Neuron (in vitro differentiated cells): ENCODE measurements around the gene OTOGL.
"Not testable (repeated sequence)": the region's sequence is repeated elsewhere in the genome, so short reads cannot be mapped to it uniquely, and the experiment has no call there.

Source experiments
- H2AFZ ChIP-seq: one replicate; pipeline ENCODE4 v1.6.1; 2013; ENCODE audit warnings: low read depth, mild to moderate bottlenecking, inconsistent platforms, low read length, moderate library complexity
- H3K27me3 ChIP-seq: one replicate; pipeline ENCODE4 v1.6.1; 2013; ENCODE audit warnings: low read length; ENCODE audit not compliant: insufficient read depth
- H3K36me3 ChIP-seq: one replicate; pipeline ENCODE4 v1.6.1; 2013; ENCODE audit warnings: low read length; ENCODE audit not compliant: insufficient read depth
- H3K4me1 ChIP-seq: one replicate; pipeline ENCODE4 v1.6.1; 2013; ENCODE audit warnings: low read length; ENCODE audit not compliant: insufficient read depth
- H3K4me3 ChIP-seq: 2 replicates; pipeline ENCODE4 v1.5.1; 2013; ENCODE audit warnings: mild to moderate bottlenecking, low read length, moderate library complexity
- H3K9me3 ChIP-seq: one replicate; pipeline ENCODE4 v1.6.1; 2013; ENCODE audit warnings: low read length

OTOGL gene

DNA sequence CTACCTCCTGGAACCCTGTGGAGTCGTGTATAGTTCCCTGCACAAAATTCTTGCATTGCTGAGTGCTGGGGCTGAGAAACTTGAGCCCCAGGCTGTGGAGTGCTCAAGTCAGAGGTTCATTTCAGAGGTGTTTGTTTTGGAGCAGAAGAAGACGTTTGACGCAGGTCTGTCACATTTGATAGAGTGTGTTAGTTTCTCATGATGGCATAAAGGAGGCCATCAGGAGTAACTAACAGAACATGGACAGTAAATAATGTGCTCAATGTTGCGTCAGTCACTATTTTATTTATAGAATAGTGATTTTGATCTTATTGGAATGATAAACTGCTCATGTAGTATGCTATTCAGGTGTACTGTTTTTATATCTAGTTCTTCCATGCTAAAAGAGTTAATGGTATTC lies 44.2 kb downstream of the OTOGL start:
- Histone ChIP-seq H3K36me3 (no peaks in the 10 kb centered on the region), H2AFZ (no peak overlapping the region), H3K9me3 (no peaks in the 10 kb centered on the region), H3K4me3 (no peak overlapping the region), H3K27me3 (no peaks in the 10 kb centered on the region), H3K4me1 (no peaks in the 10 kb centered on the region)

DNA sequence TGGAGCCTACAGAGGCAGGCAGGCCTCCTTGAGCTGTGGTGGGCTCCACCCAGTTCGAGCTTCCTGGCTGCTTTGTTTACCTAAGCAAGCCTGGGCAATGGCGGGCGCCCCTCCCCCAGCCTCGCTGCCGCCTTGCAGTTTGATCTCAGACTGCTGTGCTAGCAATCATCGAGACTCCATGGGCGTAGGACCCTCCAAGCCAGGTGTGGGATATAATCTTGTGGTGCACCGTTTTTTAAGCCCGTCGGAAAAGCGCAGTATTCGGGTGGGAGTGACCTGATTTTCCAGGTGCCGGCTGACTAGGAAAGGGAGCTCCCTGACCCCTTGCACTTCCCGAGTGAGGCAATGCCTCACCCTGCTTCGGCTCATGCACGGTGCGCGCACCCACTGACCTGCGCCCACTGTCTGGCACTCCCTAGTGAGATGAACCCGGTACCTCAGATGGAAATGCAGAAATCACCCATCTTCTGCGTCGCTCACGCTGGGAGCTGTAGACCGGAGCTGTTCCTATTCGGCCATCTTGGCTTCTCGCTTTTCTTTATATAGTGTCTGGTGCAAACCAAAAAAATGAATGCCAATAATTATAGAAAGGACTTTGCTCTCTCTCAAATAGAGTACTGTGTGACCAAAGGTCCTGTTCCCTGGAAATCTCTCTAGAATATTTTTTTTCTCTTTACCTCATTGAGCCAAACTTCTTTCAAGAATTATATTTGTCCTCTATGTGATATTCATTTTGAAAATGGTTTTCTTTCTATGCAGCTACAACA lies 50.4 kb downstream of the OTOGL start:
- not testable (repeated sequence) for H3K4me1 ChIP-seq, H3K36me3 ChIP-seq, H3K9me3 ChIP-seq, H3K4me3 ChIP-seq, H3K27me3 ChIP-seq, H2AFZ ChIP-seq

DNA sequence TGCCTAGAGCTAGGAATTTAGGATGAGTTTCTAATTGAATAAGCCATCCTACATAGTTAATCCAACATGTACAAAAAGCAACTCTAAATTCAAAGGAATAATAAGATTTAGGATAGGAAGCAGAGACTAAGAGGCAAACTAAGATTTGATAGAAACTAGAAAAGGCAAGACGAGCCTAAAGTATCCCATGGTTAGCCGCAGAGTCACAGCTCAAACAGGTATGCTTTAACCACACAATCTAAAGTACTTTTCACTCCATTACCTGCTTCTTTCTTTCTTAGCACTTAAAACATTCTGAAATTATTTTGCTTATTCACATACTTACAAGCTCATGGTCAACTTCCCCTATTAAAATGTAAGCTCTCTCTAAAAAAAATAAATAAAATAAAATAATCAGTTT lies 51.8 kb downstream of the OTOGL start:
- H3K4me3 ChIP-seq, result no peak overlapping the region
- H2AFZ ChIP-seq, result no peak overlapping the region
- H3K4me1 ChIP-seq, result peaks cover 2% of the 10 kb centered on the region
- H3K9me3 ChIP-seq, result no peaks in the 10 kb centered on the region
- H3K36me3 ChIP-seq, result no peaks in the 10 kb centered on the region
- no peaks in the 10 kb centered on the region for H3K27me3 ChIP-seq

GRCh38 chr12:80154261-80154660 lies 54.9 kb downstream of the OTOGL start:
- no peak overlapping the region for H2AFZ ChIP-seq
- no peaks in the 10 kb centered on the region for H3K27me3 ChIP-seq

GRCh38 chr12:80156306-80156705 lies 57.0 kb downstream of the OTOGL start:
- Histone ChIP-seq H3K9me3 (no peaks in the 10 kb centered on the region), H3K27me3 (no peaks in the 10 kb centered on the region), H3K4me3 (no peak overlapping the region), H2AFZ (no peak overlapping the region), H3K36me3 (no peaks in the 10 kb centered on the region), H3K4me1 (no peaks in the 10 kb centered on the region)

More at GRCh38 chr12:80154261-80154660, 54.9 kb downstream of the OTOGL start:
- Histone ChIP-seq H3K4me1 (peaks cover 2% of the 10 kb centered on the region), H3K9me3 (no peaks in the 10 kb centered on the region), H3K36me3 (no peaks in the 10 kb centered on the region), H3K4me3 (no peak overlapping the region)

- Histone ChIP-seq H3K36me3 (no peaks in the 10 kb centered on the region), H3K4me1 (no peaks in the 10 kb centered on the region), H2AFZ (no peak overlapping the region), H3K9me3 (no peaks in the 10 kb centered on the region), H3K27me3 (no peaks in the 10 kb centered on the region), H3K4me3 (no peak overlapping the region)
Measured at GRCh38 chr12:80157645-80158044, 58.3 kb downstream of the OTOGL start.

GRCh38 chr12:80161612-80162011 lies 62.3 kb downstream of the OTOGL start:
- Histone ChIP-seq H3K9me3 (no peaks in the 10 kb centered on the region), H3K27me3 (no peaks in the 10 kb centered on the region), H2AFZ (no peak overlapping the region), H3K4me3 (no peak overlapping the region), H3K4me1 (no peaks in the 10 kb centered on the region), H3K36me3 (no peaks in the 10 kb centered on the region)

DNA sequence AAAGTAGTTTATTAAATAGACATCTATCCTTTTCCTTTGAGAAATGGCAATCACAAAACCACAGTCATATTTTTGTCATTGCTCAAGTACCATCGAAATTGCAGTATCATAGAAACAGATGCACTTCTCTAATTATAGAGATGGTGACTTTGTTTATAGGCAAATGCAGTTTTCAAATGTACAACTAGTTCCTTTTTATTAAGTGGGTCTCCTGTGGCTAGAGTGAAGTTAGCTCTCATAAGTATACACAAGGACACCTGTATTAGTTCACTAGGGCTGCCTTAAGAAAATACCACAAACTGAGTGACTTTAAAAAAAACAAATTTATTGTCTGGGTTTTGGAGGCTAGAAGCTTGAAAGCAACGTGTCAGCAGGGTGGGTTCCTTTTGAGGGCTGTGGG lies 62.8 kb downstream of the OTOGL start:
- Histone ChIP-seq H2AFZ (no peak overlapping the region), H3K36me3 (no peaks in the 10 kb centered on the region), H3K4me1 (no peaks in the 10 kb centered on the region), H3K27me3 (no peaks in the 10 kb centered on the region), H3K4me3 (no peak overlapping the region), H3K9me3 (no peaks in the 10 kb centered on the region)

DNA sequence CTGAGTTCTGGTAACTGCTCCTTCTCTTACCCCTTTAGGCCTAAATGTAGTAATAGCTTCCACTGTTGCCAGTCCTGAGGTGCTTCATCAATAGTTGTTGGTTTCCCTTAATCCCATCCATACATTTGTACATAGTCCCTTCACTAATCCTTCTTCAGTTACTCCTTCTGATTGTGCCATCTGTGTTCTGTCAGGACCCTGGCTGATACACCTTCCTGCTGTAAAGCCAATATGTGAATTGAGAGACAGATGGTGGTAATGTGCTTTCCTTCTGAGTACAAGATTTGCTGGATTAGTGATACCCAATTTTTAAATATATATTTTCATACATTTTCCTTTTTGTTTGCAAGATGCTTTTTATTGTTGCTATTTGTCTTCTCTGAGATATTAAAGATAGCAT lies 66.4 kb downstream of the OTOGL start:
- H3K4me1 ChIP-seq, result no peaks in the 10 kb centered on the region
- no peaks in the 10 kb centered on the region for H3K9me3 ChIP-seq
- H3K4me3 ChIP-seq, result no peak overlapping the region
- H2AFZ ChIP-seq, result no peak overlapping the region
- no peaks in the 10 kb centered on the region for H3K27me3 ChIP-seq
- no peaks in the 10 kb centered on the region for H3K36me3 ChIP-seq

DNA sequence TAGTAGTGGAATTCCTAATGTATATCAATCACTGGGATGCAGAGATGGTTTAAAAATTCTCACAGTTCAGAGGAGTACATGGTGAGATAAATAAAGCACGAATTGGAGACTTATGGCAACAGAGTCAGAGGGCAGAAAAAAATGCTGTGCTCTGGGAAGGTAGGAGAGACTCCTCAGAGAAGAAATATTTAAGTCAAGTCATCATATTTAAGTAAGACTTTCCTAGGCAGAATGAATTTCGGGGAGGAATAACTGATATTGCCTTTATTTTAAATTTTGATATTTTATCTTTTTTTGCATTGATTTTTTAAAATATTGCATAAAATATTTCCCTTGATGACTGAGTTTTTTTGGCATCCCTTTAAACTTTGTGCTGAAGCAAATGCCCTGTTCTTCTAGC lies 67.4 kb downstream of the OTOGL start:
- peaks cover 2% of the 10 kb centered on the region for H3K9me3 ChIP-seq
- H3K36me3 ChIP-seq, result no peaks in the 10 kb centered on the region
- H3K27me3 ChIP-seq, result no peaks in the 10 kb centered on the region
- no peak overlapping the region for H2AFZ ChIP-seq
- no peak overlapping the region for H3K4me3 ChIP-seq
- H3K4me1 ChIP-seq, result no peaks in the 10 kb centered on the region

DNA sequence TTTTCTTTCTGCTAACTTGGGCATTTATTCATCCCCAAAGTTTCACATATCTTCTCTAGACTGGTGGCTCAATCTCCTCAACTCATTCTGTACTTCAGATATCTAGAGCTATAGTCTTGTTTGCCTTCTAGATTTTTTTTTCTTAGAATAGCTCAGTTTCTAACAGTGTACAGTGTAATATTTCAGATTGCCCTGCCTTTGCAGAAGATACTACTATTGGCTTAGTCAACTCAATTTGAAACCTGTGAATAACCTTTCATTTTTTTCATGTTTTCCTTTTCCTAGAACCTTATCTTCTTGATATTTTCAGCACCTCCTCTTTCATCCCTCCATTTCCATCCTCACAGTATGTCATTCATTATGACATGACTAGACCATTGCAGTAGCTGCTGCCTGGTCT lies 69.6 kb downstream of the OTOGL start:
- Histone ChIP-seq H3K4me3 (no peak overlapping the region), H3K27me3 (no peaks in the 10 kb centered on the region), H3K36me3 (no peaks in the 10 kb centered on the region), H3K9me3 (peaks cover 2% of the 10 kb centered on the region), H3K4me1 (peaks cover 4% of the 10 kb centered on the region), H2AFZ (no peak overlapping the region)

DNA sequence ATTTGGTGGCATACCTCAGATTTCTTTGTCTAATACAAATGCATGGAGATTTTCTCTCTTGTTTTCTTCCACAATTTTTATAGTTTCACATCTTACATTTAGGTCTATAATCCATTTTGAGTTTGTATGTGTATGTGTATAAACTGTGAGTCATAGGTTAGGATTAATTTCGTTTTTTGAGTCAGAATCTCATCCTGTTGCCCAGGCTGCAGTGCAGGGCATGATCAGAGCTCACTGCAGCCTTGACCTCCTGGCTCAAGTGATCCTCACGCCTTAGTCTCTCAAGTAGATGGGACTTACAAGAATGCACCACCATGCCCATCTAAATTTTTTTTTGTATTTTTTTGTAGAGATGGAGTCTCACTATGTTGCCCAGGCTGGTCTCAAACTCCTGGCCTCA lies 71.6 kb downstream of the OTOGL start:
- no peaks in the 10 kb centered on the region for H3K36me3 ChIP-seq
- H3K4me3 ChIP-seq, result no peak overlapping the region
- H3K9me3 ChIP-seq, result peaks cover 2% of the 10 kb centered on the region
- H3K4me1 ChIP-seq, result peaks cover 6% of the 10 kb centered on the region
- no peaks in the 10 kb centered on the region for H3K27me3 ChIP-seq
- no peak overlapping the region for H2AFZ ChIP-seq

DNA sequence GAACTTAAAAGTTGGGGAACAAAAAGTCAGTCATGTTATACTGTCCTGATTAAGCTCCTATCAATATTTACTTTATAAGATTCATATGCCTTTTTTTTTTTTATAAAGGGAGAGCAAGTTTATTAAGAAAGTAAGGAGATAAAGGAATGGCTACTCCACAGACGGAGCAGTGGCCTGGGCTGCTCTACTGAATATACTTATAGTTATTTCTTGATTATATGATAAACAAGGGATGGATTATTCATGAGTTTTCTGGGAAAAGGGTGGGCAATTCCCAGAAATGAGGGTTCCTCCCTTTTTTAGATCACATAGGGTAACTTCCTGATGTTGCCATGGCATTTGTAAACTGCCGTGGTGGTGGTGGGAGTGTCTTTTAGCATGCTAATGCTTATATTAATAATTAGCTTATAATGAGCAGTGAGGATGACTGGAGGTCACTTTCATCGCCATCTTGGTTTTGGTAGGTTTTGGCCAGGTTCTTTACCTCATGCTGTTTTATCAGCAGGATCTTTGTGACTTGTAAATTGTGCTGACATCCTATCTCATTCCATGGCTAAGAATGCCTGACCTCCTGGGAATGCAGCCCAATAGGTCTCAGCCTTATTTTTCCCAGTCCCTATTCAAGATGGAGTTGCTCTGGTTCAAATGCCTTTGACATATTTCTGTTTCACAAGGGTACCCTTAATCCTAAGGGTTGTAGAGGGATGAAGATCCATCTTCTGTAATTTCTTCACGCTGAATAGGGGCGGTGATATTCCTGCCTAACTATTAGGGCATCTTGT lies 73.9 kb downstream of the OTOGL start:
- Histone ChIP-seq H3K4me1 (peaks cover 6% of the 10 kb centered on the region), H3K4me3 (no peak overlapping the region), H2AFZ (no peak overlapping the region), H3K36me3 (no peaks in the 10 kb centered on the region), H3K27me3 (no peaks in the 10 kb centered on the region), H3K9me3 (peaks cover 2% of the 10 kb centered on the region)
